DOHH2 (cell line): ENCODE data around the gene CLDN10.

Experiments
- H3F3A ChIP-seq: fragments of 200-600 bp; sonication (generic), shearing (Covaris generic); 2 replicates; pipeline ENCODE4 v1.6.0; 2016; ENCODE audit warnings: antibody characterized with exemption, mild to moderate bottlenecking; ENCODE audit not compliant: control insufficient read depth, insufficient read depth
- H3K27ac ChIP-seq: fragments of 200-600 bp; sonication (generic); 2 replicates; pipeline ENCODE4 v1.5.1; 2014; ENCODE audit warnings: low read depth, mild to moderate bottlenecking, low read length, moderate library complexity
- H3K27me3 ChIP-seq: fragments of 200-600 bp; sonication (generic); 2 replicates; pipeline ENCODE4 v1.6.1; 2014; ENCODE audit warnings: mild to moderate bottlenecking, low read length, mixed read lengths; ENCODE audit not compliant: control insufficient read depth
- H3K36me3 ChIP-seq: fragments of 200-600 bp; sonication (generic); 2 replicates; pipeline ENCODE4 v1.6.1; 2014; ENCODE audit warnings: mild to moderate bottlenecking, low read length, moderate library complexity, mixed read lengths; ENCODE audit not compliant: control insufficient read depth
- H3K4me1 ChIP-seq: fragments of 200-600 bp; sonication (generic); 2 replicates; pipeline ENCODE4 v1.6.1; 2014; ENCODE audit warnings: mild to moderate bottlenecking, low read length, mixed read lengths; ENCODE audit not compliant: control insufficient read depth
- H3K4me2 ChIP-seq: fragments of 200-600 bp; sonication (generic); 2 replicates; pipeline ENCODE4 v1.6.0; 2014; ENCODE audit warnings: mild to moderate bottlenecking, low read length, moderate library complexity
- H3K4me3 ChIP-seq: fragments of 200-600 bp; sonication (generic); 2 replicates; pipeline ENCODE4 v1.5.1; 2014; ENCODE audit warnings: mild to moderate bottlenecking, low read length, mixed read lengths
- H3K79me2 ChIP-seq: fragments of 200-600 bp; sonication (generic); 2 replicates; pipeline ENCODE4 v1.6.1; 2014; ENCODE audit warnings: mild to moderate bottlenecking, low read length, mixed read lengths; ENCODE audit not compliant: control insufficient read depth
- H3K9me2 ChIP-seq: fragments of 200-600 bp; sonication (generic); replicated peaks from 2 replicates; pipeline ENCODE4 v1.6.1; 2014; ENCODE audit warnings: mild to moderate bottlenecking, low read length, mixed read lengths; ENCODE audit not compliant: control insufficient read depth
- H3K9me3 ChIP-seq: fragments of 200-600 bp; sonication (generic); 2 replicates; pipeline ENCODE4 v1.6.1; 2014; ENCODE audit warnings: antibody characterized with exemption, low read length, mixed read lengths; ENCODE audit not compliant: control insufficient read depth, insufficient read depth
- H4K20me1 ChIP-seq: fragments of 200-600 bp; sonication (generic); 2 replicates; pipeline ENCODE4 v1.6.0; 2014; ENCODE audit warnings: low read depth, mild to moderate bottlenecking, antibody characterized with exemption, low read length, moderate library complexity; ENCODE audit not compliant: control insufficient read depth, insufficient read depth
- CTCF ChIP-seq: fragments of 200-600 bp; sonication (generic); IDR thresholded peaks from one replicate; pipeline ENCODE4 v1.5.1; 2014; ENCODE audit warnings: antibody characterized with exemption, mild to moderate bottlenecking, low read depth, low read length; ENCODE audit not compliant: poor library complexity, severe bottlenecking
- EZH2phosphoT487 ChIP-seq: fragments of 200-600 bp; sonication (generic); IDR thresholded peaks from 2 replicates; pipeline ENCODE4 v1.6.1; 2017; ENCODE audit warnings: borderline replicate concordance, mild to moderate bottlenecking, antibody characterized with exemption, low read length, moderate library complexity, mixed read lengths

The CLDN10 gene

GRCh38 chr13:95553581-95554385 lies 1.3 kb downstream of the CLDN10 start:
- peaks cover 3% of the 10 kb centered on the region; the same call in 1 of the 2 replicates for H3K27me3 ChIP-seq
- no peaks in the 10 kb centered on the region for H3K9me3 ChIP-seq
- no peak for TF ChIP-seq CTCF
- no peak for TF ChIP-seq EZH2phosphoT487

GRCh38 chr13:95557013-95557412 lies 4.5 kb downstream of the CLDN10 start:
- no peak overlapping the region for H3K4me2 ChIP-seq
- H3K36me3 ChIP-seq = no peaks in the 10 kb centered on the region
- TF ChIP-seq CTCF (no peak), EZH2phosphoT487 (no peak)
- no peaks in the 10 kb centered on the region for H4K20me1 ChIP-seq
- H3K79me2 ChIP-seq = no peaks in the 10 kb centered on the region
- H3K9me2 ChIP-seq = no peaks in the 10 kb centered on the region
- no peak overlapping the region for H3K4me3 ChIP-seq
- H3K9me3 ChIP-seq = no peaks in the 10 kb centered on the region
- no peak overlapping the region for H3K27ac ChIP-seq
- H3K4me1 ChIP-seq = no peaks in the 10 kb centered on the region
- H3K27me3 ChIP-seq = peaks cover 3% of the 10 kb centered on the region; the same call in 1 of the 2 replicates
- H3F3A ChIP-seq = no peaks in the 10 kb centered on the region

More at GRCh38 chr13:95553581-95554385, 1.3 kb downstream of the CLDN10 start:
- no peak overlapping the region for H3K4me3 ChIP-seq
- no peaks in the 10 kb centered on the region for H3K9me2 ChIP-seq
- no peaks in the 10 kb centered on the region for H3K36me3 ChIP-seq
- H4K20me1 ChIP-seq = no peaks in the 10 kb centered on the region
- no peak overlapping the region for H3K27ac ChIP-seq
- no peaks in the 10 kb centered on the region for H3F3A ChIP-seq
- H3K4me1 ChIP-seq = no peaks in the 10 kb centered on the region
- no peaks in the 10 kb centered on the region for H3K79me2 ChIP-seq
- no peak overlapping the region for H3K4me2 ChIP-seq

- Histone ChIP-seq H3K9me2 (no peaks in the 10 kb centered on the region), H3F3A (no peaks in the 10 kb centered on the region), H3K79me2 (no peaks in the 10 kb centered on the region), H3K36me3 (no peaks in the 10 kb centered on the region), H3K9me3 (no peaks in the 10 kb centered on the region), H3K4me3 (no peak overlapping the region), H4K20me1 (no peaks in the 10 kb centered on the region), H3K4me2 (no peak overlapping the region), H3K27ac (no peak overlapping the region), H3K4me1 (no peaks in the 10 kb centered on the region), H3K27me3 (peaks cover 7% of the 10 kb centered on the region; the same call in 1 of the 2 replicates)
- TF ChIP-seq CTCF = no peak
- no peak for TF ChIP-seq EZH2phosphoT487
Measured at GRCh38 chr13:95559100-95559499, 6.6 kb downstream of the CLDN10 start.
